Measurements from ENCODE around the gene AEBP1. TPM values are rescaled to one million over a fixed set of nuclear protein-coding genes. Genes with fewer than 3 reads are reported as not detected.

The AEBP1 gene
- total RNA-seq, 4 donors from 2014 or later = 20.1 to 127 (median 58.0) TPM

- Histone ChIP-seq H3K27ac (no peak overlapping the region), H3K4me1 (no peaks in the 10 kb centered on the region), H3K4me3 (no peak overlapping the region), H3K27me3 (no peaks in the 10 kb centered on the region), H3K36me3 (no peaks in the 10 kb centered on the region), H3K9me3 (no peaks in the 10 kb centered on the region)
- TF ChIP-seq POLR2A (IDR thresholded peaks at IDR 0.05) (no peak), CTCF (IDR thresholded peaks at IDR 0.05) (no peak)
- no peak for DNase-seq
Measured at GRCh38 chr7:44157116-44158080, 53.3 kb downstream of the AEBP1 start.

- Histone ChIP-seq H3K4me3 (no peak overlapping the region), H3K27ac (no peak overlapping the region), H3K4me1 (no peaks in the 10 kb centered on the region), H3K9me3 (no peaks in the 10 kb centered on the region), H3K27me3 (no peaks in the 10 kb centered on the region), H3K36me3 (no peaks in the 10 kb centered on the region)
- TF ChIP-seq POLR2A (IDR thresholded peaks at IDR 0.05) (no peak), CTCF (IDR thresholded peaks at IDR 0.05) (no peak)
- DNase-seq = peak in 1 of 3 donors; percentile 34
Measured at GRCh38 chr7:44158096-44158872, 54.1 kb downstream of the AEBP1 start.

- H3K36me3 ChIP-seq = no peaks in the 10 kb centered on the region
- TF ChIP-seq POLR2A (IDR thresholded peaks at IDR 0.05) (no peak), CTCF (IDR thresholded peaks at IDR 0.05) (no peak)
Measured at GRCh38 chr7:44158873-44159631, 54.9 kb downstream of the AEBP1 start.

GRCh38 chr7:44159824-44160630, 55.9 kb downstream of the AEBP1 start:
- Histone ChIP-seq H3K9me3 (no peaks in the 10 kb centered on the region), H3K27me3 (no peaks in the 10 kb centered on the region), H3K36me3 (no peaks in the 10 kb centered on the region), H3K4me3 (no peak overlapping the region), H3K4me1 (no peaks in the 10 kb centered on the region), H3K27ac (no peak overlapping the region)
- peak in 1 of 3 donors; percentile 22 for DNase-seq
- TF ChIP-seq POLR2A (IDR thresholded peaks at IDR 0.05) (no peak), CTCF (IDR thresholded peaks at IDR 0.05) (no peak)

More at GRCh38 chr7:44158873-44159631, 54.9 kb downstream of the AEBP1 start:
- no peaks in the 10 kb centered on the region for H3K9me3 ChIP-seq
- H3K4me1 ChIP-seq = no peaks in the 10 kb centered on the region
- no peak overlapping the region for H3K4me3 ChIP-seq
- H3K27ac ChIP-seq = no peak overlapping the region
- no peaks in the 10 kb centered on the region for H3K27me3 ChIP-seq
- peak in 1 of 3 donors; percentile 35 for DNase-seq
